Muscle of arm (tissue), 14 donors: ENCODE data around the gene FASTKD3. TPM values are rescaled to one million over a fixed set of nuclear protein-coding genes. Genes with fewer than 3 reads are reported as not detected.
A peak's percentile ranks its signal among the peaks of the same experiment; 100 is the strongest.
"Not testable (repeated sequence)": the region's sequence is repeated elsewhere in the genome, so short reads cannot be mapped to it uniquely, and the experiment has no call there.

Experiments used
- DNase-seq: peaks from one replicate; pipeline ENCODE4 v3.0.0-alpha.2; 2013
- long read RNA-seq, 11 donors: transcript quantifications; one replicate each; lab custom pipeline, GENCODE V29; 2026
- polyA plus RNA-seq, 12 donors: library from polyadenylated mRNA; unstranded; fragments of 120-200 nt; gene quantifications; one replicate each; pipeline ENCODE4 v1.2.1, GENCODE V29; 2013; ENCODE audit not compliant: insufficient read length in 12 of 12

The FASTKD3 gene, protein sequence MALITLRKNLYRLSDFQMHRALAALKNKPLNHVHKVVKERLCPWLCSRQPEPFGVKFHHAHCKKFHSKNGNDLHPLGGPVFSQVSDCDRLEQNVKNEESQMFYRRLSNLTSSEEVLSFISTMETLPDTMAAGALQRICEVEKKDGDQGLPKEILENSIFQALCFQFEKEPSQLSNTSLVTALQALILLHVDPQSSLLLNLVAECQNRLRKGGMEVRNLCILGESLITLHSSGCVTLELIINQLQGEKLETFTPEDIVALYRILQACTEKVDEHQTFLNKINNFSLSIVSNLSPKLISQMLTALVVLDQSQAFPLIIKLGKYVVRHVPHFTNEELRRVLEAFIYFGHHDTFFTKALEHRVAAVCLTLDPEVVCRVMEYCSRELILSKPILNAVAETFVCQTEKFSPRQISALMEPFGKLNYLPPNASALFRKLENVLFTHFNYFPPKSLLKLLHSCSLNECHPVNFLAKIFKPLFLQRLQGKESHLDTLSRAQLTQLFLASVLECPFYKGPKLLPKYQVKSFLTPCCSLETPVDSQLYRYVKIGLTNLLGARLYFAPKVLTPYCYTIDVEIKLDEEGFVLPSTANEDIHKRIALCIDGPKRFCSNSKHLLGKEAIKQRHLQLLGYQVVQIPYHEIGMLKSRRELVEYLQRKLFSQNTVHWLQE
- polyA plus RNA-seq: 10 to 100 TPM in 6 of 12 donors, 1 to 10 TPM in 5, not detected in 1; 7.4 to 25.8 (median 10.2) TPM
- long read RNA-seq, donor 1, partial matches to known transcripts: 0 of 3 reads
- long read RNA-seq, donor 1, other reads (novel, unspliced or antisense): 0 of 3 reads
- long read RNA-seq, donor 2, partial matches to known transcripts: 0 of 1 reads
- long read RNA-seq, donor 2, other reads (novel, unspliced or antisense): 0 of 1 reads
- long read RNA-seq, donor 3: 0 reads
- long read RNA-seq, donor 4, partial matches to known transcripts: 0 of 1 reads
- long read RNA-seq, donor 4, other reads (novel, unspliced or antisense): 0 of 1 reads
- long read RNA-seq, donor 5, partial matches to known transcripts: 0 of 1 reads
- long read RNA-seq, donor 5, other reads (novel, unspliced or antisense): 0 of 1 reads
- long read RNA-seq, donor 6, partial matches to known transcripts: 0 of 3 reads
- long read RNA-seq, donor 6, other reads (novel, unspliced or antisense): 0 of 3 reads
- long read RNA-seq, donor 7: 0 reads
- long read RNA-seq, donor 8: 0 reads
- long read RNA-seq, donor 9, partial matches to known transcripts: 0 of 1 reads
- long read RNA-seq, donor 9, other reads (novel, unspliced or antisense): 0 of 1 reads
- long read RNA-seq, donor 10, partial matches to known transcripts: 0 of 4 reads
- long read RNA-seq, donor 10, other reads (novel, unspliced or antisense): 0 of 4 reads
- long read RNA-seq, donor 11, partial matches to known transcripts: 0 of 3 reads
- long read RNA-seq, donor 11, other reads (novel, unspliced or antisense): 0 of 3 reads

DNA sequence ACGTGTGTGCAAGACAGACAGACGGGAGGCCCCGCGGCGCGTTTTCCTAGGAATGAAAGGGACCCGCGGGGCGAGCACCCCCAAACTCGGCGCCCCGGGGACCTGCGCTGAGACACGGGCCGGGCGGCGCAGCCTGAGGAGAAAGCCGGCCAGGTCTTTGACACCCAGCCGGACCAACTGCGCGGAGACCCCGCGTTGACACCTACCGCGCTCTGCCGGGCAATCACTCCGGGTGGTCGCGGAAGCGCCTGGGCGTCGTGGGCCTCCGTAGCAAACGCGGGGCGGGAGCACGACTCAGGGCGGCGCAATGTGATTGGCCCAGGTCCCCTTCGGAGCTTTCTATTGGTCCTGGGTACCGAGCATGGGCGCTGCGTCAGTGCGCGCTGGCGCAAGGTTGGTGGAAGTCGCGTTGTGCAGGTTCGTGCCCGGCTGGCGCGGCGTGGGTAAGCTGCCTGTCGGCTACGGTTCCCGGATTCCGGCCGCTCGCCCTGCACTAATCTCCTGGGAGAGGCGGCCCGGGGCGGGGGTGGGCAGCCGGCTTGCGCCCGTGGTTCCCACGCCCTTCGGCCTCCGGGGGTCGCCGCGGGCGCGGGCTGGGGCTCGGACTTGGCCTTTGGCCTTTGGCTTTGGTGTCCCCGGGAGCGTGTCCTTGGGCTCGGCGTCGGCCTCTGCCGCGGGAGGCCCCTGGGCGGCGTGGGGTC lies at the start of gene FASTKD3, which contains the start of gene MTRR:
TSS of gene FASTKD3 (minus strand) at position 259 of the 701 bp plus-strand sequence. CDS start 948 bp downstream, outside the sequence.
TSS of gene MTRR (plus strand) at position 376 of the 701 bp plus-strand sequence. CDS start 1,647 bp downstream, outside the sequence.
- DNase-seq: peak; percentile 95

DNA sequence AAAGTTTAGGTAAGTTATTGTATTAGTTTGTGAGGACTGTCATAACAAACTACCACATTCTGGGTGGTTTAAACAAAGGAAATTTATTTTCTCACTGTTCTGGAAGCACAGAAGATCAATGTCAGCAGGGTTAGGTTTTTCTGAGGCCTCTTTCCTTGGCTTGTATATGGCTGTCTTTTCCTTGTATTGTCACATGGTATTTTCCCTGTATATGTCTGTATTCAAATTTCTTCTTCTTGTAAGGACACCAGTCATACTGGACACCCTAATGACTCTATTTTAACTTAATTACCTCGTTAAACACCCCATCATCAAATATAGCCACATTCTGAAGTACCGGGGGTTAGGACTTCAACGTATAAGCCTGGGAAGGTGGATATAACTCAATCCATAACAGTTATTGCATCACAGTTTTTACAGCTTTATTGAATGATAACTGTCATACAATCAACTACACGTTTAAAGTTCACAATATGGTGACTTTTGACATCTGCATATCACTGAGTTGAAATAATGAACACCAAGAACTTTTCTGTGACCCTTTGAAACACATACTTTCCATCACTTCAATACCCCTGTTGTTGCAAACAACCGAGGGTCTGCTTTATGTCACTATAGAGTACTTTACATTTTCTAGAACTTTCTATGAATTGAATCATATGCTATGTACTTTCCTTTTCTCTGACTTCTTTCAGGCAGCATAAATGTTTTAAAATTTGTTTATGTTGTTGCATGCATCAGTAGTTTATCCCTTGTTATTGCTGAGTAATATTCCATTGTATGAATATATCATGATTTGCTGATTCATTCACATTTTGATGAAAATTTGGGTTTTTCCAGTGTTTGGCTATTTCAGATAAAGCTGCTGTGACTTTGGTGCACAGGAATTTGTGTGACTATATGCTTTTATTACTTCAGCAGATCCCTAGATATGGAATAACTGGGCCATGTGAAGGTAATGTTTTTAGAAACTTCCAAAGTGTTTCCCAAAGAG lies 48.6 kb upstream of the FASTKD3 start:
- DNase-seq: no peak

DNA sequence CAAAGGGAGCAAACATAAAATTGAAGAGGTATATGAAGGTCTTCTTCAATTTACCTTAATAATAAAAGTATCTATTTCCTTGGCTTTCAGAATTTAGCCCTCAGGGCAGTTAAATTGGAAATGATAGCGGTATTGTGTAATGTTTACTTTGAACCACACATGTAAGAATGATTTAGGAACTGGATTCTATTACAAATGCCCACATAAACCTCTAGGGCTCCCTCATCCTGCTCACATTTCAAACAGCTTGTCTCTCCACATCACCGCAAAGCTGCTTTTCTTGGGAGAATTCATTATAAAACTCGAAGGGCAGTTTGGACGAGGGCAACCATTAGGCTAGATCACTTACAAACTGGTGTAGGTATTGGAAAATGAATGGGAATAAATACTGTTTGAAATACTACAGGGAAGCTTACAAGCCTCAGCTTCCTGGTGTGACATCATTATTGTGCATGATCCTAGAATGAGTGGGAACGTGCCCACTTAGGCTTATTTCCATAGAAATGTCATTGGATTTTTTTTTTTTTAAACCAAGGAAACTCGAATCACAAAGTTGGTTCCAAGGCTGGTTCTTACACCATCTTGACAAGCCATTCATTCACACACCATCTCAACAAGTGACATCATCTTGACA lies 47.5 kb upstream of the FASTKD3 start:
- DNase-seq: no peak

DNA sequence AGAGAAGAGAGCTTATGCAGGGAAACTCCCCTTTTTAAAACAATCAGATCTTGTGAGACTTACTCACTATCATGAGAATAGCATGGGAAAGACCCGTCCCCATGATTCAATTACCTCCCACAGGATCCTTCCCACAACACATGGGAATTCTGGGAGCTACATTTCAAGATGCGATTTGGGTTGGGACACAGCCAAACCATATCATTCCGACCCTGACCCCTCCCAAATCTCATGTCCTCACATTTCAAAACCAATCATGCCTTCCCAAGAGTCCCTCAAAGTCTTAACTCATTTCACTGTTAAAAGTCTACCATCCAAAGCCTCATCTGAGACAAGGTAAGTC lies 42.6 kb upstream of the FASTKD3 start:
- DNase-seq: not testable (repeated sequence)

DNA sequence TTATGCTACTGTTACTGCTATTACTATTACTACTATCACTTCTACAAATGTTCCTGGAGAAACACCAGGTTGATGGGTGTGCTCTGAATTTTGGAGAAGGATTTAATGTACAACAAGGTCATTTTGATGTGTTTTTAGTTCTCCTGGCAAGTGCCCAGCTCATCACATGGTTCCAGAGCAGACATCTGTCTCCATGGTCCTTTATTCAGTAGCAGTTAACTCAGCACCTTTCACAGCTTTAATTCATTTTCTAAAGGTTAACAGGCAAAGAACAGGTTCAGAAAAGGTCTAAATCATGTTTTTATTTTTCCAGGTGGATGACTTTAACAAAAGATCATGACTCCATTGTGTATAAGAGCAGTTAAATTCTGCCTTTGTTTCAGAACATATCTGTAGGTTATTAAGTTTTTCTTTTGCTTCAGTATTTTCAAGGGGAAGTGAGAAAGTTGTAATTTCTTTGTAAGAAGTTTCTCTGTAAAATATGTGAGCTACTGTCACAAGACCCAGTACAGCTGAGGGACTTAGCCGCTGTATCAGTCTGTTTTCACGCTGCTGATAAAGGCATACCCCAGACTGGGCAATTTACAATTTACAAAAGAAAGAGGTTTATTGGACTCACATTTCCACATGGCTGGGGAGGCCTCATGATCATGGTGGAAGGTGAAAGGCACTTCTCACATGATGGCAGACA lies 42.1 kb upstream of the FASTKD3 start:
- no peak for DNase-seq

DNA sequence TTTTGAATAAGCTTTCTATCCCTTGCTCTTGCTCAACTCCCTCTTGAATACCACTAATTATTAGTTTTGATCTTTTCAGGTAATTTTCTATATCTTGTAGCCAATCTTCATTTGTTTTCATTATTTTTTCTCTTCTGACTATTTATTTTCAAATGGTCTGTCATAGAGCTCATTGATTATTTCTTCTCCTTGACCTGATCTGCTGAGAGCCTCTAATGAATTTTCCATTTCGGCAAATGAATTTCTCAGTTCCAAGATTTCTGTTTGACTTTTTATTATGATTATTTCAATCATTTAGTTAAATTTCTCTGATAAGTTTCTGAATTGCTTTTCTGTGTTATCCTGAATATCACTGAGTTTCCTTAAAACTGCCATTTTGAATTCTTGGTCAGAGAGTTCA lies 39.5 kb upstream of the FASTKD3 start:
- no peak for DNase-seq

DNA sequence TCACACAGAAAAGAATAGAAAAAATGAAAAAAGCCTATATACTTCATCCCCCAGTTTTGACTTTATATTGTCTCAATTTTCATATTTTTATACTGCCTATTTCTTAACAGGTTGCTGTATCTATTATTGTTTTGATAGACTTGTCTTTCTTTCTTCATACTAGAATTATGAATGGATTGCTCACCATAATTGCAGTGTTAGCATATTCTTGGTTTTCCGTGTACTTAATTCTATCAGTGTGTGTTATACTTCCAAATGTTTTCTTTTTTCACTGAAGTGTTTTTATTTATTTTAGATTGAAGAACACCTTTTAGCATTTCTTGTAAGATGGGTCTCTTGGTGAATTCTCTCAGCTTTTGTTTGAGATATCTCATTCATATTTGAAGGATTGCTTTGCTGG lies 38.8 kb upstream of the FASTKD3 start:
- no peak for DNase-seq

DNA sequence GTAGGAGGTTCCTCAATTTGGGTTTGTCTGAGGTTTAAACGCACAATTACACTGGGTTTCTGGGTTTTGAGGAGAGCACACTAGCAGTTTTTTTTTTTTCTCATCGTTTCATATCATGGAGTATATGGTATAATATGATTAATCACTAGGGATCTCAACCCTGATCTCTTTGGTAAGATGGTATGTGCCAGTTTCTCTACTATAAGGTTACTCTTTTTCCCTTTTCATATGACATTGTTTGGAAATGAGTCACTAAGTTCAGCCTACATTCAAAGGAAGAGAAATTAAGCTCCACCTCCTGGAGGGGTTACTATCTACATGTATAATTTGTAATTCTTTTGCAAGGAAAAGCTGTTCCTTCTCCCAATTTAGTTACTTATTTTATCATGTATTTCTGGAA lies 35.3 kb upstream of the FASTKD3 start:
- DNase-seq: no peak

DNA sequence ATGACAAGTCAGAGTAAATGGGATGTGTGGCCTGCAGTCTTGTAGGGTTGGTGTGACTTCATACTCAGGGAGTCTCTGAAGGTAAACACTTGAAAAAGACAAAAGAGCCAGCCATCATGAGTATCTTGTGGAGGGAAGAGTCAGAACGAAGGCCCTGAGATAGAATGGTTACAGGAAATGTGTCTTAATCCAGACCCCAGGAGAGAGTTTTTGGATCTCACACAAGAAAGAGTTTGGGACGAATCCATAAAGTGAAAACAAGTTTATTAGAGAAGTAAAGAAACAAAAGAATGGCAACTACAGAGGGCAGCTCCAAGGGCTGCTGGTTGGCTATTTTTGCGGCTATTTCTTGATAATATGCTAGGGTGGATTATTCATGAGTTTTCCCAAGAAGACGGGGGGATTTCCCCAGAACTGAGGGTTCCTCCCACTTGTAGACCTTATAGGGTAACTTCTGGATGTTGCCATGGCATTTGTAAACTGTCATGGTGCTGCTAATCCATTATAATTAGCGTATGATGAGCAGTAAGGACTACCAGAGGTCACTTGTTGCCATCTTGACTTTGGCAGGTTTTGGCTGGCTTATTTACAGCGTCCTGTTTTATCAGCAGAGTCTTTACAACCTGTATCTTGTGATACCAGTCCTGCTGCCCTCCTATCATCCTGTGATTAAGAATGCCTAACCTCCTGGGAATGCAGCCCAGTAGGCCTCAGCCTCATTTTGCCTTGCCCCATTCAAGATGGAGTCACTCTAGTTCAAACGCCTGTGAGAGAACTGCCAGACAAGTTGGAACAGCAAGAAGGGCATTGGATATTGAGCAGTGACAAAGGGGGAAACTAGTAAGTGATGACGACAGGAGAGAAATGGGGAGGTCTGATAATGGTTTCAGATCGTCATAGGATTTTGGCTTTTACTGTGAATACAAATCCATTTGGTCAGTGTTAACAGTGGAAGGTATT lies 34.1 kb upstream of the FASTKD3 start:
- DNase-seq: no peak

DNA sequence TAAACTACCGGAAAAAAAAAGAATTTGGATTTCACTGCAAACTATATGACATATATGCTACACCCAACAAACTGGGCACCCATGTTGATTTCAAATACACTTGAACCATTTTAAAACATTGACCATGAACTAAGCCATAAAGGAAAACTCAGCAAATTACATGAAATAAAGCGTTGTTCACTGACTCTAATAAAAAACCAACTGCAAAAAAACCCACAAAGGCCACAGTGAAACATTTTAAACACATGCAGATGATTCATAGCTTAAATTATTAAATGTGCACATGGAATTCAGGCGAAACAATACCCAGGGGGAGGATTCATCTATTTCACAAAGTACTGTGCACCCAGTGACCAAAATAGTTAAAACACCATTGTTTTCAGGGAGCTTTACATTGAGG lies 33.4 kb upstream of the FASTKD3 start:
- DNase-seq: no peak

DNA sequence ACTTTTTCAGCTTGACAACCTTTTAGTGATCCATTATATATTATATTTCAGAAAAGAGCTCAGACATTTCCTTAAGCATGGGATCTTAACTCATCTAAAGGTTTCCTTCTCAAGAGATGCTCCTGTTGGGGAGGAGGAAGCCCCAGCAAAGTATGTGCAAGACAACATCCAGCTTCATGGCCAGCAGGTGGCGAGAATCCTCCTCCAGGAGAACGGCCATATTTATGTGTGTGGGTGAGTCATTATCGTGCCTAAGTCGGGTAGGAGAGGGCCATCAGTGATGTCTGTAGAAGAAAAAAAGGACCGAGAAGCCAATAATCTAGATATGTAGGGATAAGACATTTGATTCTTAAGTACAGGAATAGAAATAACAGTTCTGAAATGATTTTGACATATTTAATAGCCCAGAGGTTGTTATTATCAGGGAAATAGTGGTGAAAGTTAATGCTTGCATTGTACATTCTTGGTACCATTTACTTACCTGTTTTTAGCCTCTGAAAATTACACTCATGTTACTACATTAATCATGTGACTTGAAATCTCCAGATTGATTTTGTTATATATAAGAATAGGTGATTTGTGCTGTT lies 28.3 kb upstream of the FASTKD3 start:
- DNase-seq: no peak

DNA sequence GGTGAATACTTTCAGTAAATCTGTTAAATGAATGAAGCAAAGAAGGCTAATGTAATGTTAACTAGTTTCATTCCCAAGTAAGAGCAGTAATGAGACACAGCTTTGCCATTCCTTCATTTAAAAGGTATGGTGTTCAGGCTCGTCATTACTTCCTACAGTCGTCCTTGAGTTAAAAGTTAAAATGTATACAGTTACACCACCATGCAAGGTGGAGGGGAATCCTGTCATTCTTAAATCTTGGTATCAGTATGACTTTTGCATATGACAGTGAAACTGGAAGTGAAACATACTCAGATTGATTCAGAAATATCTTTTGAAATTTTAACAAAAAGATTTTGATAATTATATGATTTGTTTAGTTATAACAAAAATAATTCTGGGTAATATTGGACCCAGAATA lies 26.0 kb upstream of the FASTKD3 start:
- no peak for DNase-seq

DNA sequence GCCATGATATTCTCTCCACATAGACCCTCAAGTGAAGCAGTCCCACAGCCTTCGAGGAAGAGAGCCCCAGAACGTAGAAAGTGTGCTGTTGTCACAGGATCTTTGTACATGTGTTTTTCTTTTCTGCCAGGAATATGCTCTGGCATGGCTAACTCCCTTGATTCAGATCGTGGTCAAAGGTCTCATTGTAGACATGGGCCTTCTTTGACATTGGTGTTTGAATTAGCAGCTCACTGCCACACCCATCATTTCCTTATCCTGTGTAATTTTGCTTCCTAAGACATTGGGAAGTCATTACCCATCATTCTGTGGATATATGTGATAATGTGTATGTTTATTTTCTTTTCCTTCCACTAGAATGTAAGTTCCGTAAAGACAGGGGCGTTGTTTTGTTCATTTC lies 25.6 kb upstream of the FASTKD3 start:
- DNase-seq: no peak

DNA sequence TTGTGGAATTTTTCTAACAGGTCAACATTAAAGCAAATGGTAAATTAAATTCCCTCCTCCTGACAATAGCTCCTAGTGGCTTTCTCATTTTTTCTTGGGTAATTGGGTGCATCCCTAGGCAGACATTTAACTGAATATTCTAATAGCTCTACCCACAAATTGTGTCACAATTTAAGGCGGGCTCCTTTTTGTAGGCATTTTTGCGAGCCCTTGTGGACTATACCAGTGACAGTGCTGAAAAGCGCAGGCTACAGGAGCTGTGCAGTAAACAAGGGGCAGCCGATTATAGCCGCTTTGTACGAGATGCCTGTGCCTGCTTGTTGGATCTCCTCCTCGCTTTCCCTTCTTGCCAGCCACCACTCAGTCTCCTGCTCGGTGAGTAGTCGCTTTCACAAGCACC lies 20.1 kb upstream of the FASTKD3 start:
- DNase-seq: no peak

DNA sequence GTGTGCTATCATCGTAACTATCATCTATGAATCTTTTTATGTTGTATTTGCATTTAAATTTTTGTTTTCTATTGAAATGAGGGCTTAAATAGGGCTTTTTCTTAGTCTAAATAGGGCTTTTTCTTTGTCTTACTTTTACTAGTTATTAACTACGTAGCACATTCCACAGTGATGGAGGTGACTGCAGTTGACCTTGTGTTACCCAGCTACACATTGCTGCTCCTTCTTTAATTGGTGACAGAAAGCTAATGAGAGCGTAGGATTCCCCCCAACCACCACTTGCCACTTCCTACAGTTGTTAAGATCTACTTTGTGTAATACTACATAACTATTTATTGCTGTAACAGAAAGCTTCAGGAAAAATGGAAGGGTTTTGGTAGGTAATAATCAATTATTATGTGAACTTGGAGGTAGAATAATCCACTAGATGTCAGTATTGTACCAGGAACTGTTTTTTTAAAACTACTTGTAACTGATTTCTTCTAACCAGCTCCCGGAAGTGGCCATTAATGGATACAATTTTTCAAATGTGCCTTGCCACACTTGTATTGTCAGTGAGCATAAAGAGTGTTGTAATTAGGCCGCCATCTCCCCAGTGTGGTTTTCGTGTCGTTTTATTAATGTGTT lies 18.1 kb upstream of the FASTKD3 start:
- DNase-seq: peak; percentile 52
